ENCODE data around the gene ZNF692.

- no peak for TF ChIP-seq CTCF (IDR thresholded peaks at IDR 0.05)
- no peak for TF ChIP-seq POLR2AphosphoS5 (IDR thresholded peaks at IDR 0.05)
- TF ChIP-seq POLR2A (IDR thresholded peaks at IDR 0.05) = peak; percentile 54
These were observed 33.3 kb downstream of the ZNF692 start for GRCh38 chr1:248825573-248825908.

Data from prostate gland (tissue), 2 donors.